ENCODE results near the gene TWIST2. TPM values are rescaled to one million over a fixed set of nuclear protein-coding genes. Genes with fewer than 3 reads are reported as not detected.

Gene TWIST2
- polyA plus RNA-seq, 3 donors, result 0.43 to 0.49 (median 0.43) TPM

GRCh38 chr2:238879621-238880377 is 31.9 kb downstream of the TWIST2 start:
- Histone ChIP-seq H3K4me1 (ENCODE audit: control insufficient read depth in 1 of 2, insufficient read depth in 2 of 2, low read length in 2 of 2) (no peaks in the 10 kb centered on the region), H3K36me3 (replicated peaks in 1 of 2; ENCODE audit: control insufficient read depth in 1 of 2, insufficient read depth in 2 of 2, low read length in 2 of 2) (no peaks in the 10 kb centered on the region), H3K9me3 (replicated peaks in 1 of 2; ENCODE audit: control insufficient read depth in 1 of 2, insufficient read depth in 1 of 2, low read length in 2 of 2) (no peaks in the 10 kb centered on the region), H3K27me3 (ENCODE audit: control insufficient read depth in 2 of 2, insufficient read depth in 2 of 2, low read length in 2 of 2) (no peaks in the 10 kb centered on the region), H3K4me3 (replicated peaks in 1 of 3; ENCODE audit: low read depth in 2 of 3, low read length in 3 of 3) (no peak overlapping the region), H3K79me2 (ENCODE audit: insufficient read depth, low read length) (no peaks in the 10 kb centered on the region), H3K27ac (ENCODE audit: low read depth in 1 of 2, low read length in 2 of 2) (no peak overlapping the region), H2AFZ (ENCODE audit: insufficient read depth, low read depth, low read length, poor library complexity, severe bottlenecking) (no peak overlapping the region), H4K20me1 (ENCODE audit: insufficient read depth, low read length) (no peaks in the 10 kb centered on the region), H3K4me2 (replicated peaks; ENCODE audit: extremely low read depth, low read length, poor library complexity, severe bottlenecking) (no peak overlapping the region), H3K9ac (ENCODE audit: insufficient read depth, low read length, poor library complexity, severe bottlenecking) (no peak overlapping the region)
- intact Hi-C loops (cut with micrococcal nuclease), result no loop called here
- H3K4me3 Mint-ChIP-seq, result no peak overlapping the region
- peaks cover 0 to 8% (median 1%) of the 10 kb centered on the region in 7 donors for H3K9me3 Mint-ChIP-seq
- TF ChIP-seq CTCF (IDR thresholded peaks at IDR 0.05), result no peak
- 85% methylated on average over 2 of the region's 4 CpGs for WGBS (ENCODE audit: insufficient coverage)
- no peaks in the 10 kb centered on the region for H3K36me3 Mint-ChIP-seq
- H3K27ac Mint-ChIP-seq, result no peak overlapping the region
- no peaks in the 10 kb centered on the region for H3K4me1 Mint-ChIP-seq
- no peak for DNase-seq
- H3K27me3 Mint-ChIP-seq (ENCODE audit: low read depth in 3 of 3), result peaks cover 6 to 21% (median 19%) of the 10 kb centered on the region in 3 donors

GRCh38 chr2:238881353-238882081 is 33.6 kb downstream of the TWIST2 start:
- H4K20me1 ChIP-seq (ENCODE audit: insufficient read depth, low read length), result no peaks in the 10 kb centered on the region

More at GRCh38 chr2:238881353-238882081, 33.6 kb downstream of the TWIST2 start:
- no peak overlapping the region for H3K27ac ChIP-seq (ENCODE audit: low read depth in 1 of 2, low read length in 2 of 2)
- no peak overlapping the region for H3K4me3 Mint-ChIP-seq
- no peak overlapping the region for H2AFZ ChIP-seq (ENCODE audit: insufficient read depth, low read depth, low read length, poor library complexity, severe bottlenecking)
- H3K4me1 Mint-ChIP-seq, result no peaks in the 10 kb centered on the region
- no peak overlapping the region for H3K4me3 ChIP-seq (replicated peaks in 1 of 3; ENCODE audit: low read depth in 2 of 3, low read length in 3 of 3)
- no peaks in the 10 kb centered on the region for H3K36me3 Mint-ChIP-seq
- peaks cover 0 to 8% (median 0%) of the 10 kb centered on the region in 7 donors for H3K9me3 Mint-ChIP-seq
- H3K79me2 ChIP-seq (ENCODE audit: insufficient read depth, low read length), result no peaks in the 10 kb centered on the region
- no peak for DNase-seq
- H3K9me3 ChIP-seq (replicated peaks in 1 of 2; ENCODE audit: control insufficient read depth in 1 of 2, insufficient read depth in 1 of 2, low read length in 2 of 2), result no peaks in the 10 kb centered on the region
- no peak overlapping the region for H3K9ac ChIP-seq (ENCODE audit: insufficient read depth, low read length, poor library complexity, severe bottlenecking)
- H3K4me2 ChIP-seq (replicated peaks; ENCODE audit: extremely low read depth, low read length, poor library complexity, severe bottlenecking), result no peak overlapping the region
- no peak overlapping the region for H3K27ac Mint-ChIP-seq
- intact Hi-C loops (cut with micrococcal nuclease), result no loop called here
- no peaks in the 10 kb centered on the region for H3K27me3 ChIP-seq (ENCODE audit: control insufficient read depth in 2 of 2, insufficient read depth in 2 of 2, low read length in 2 of 2)
- H3K36me3 ChIP-seq (replicated peaks in 1 of 2; ENCODE audit: control insufficient read depth in 1 of 2, insufficient read depth in 2 of 2, low read length in 2 of 2), result no peaks in the 10 kb centered on the region
- peaks cover 6 to 16% (median 15%) of the 10 kb centered on the region in 3 donors for H3K27me3 Mint-ChIP-seq (ENCODE audit: low read depth in 3 of 3)
- TF ChIP-seq CTCF (IDR thresholded peaks at IDR 0.05), result no peak
- 93% methylated on average over 5 of the region's 7 CpGs for WGBS (ENCODE audit: insufficient coverage)
- H3K4me1 ChIP-seq (ENCODE audit: control insufficient read depth in 1 of 2, insufficient read depth in 2 of 2, low read length in 2 of 2), result no peaks in the 10 kb centered on the region

Data from CD14-positive monocyte (primary cell).